Measurements from ENCODE around the gene PSMB10.
"Not testable (repeated sequence)": the region's sequence is repeated elsewhere in the genome, so short reads cannot be mapped to it uniquely, and the experiment has no call there.

Gene PSMB10

GRCh38 chr16:67941469-67942199, 5.0 kb upstream of the PSMB10 start:
- FAIRE-seq, result no peak

GRCh38 chr16:67940446-67941089, 3.9 kb upstream of the PSMB10 start:
- no peak for FAIRE-seq

- FAIRE-seq, result no peak
Observed at GRCh38 chr16:67939507-67940445, 3.1 kb upstream of the PSMB10 start.

- FAIRE-seq, result not testable (repeated sequence)
Observed at GRCh38 chr16:67937713-67938112, 1.1 kb upstream of the PSMB10 start.

- FAIRE-seq, result no peak
Observed at GRCh38 chr16:67936880-67937605, 393 bp upstream of the PSMB10 start.

GRCh38 chr16:67935402-67936123, 1.1 kb downstream of the PSMB10 start:
- peak; percentile 98 for FAIRE-seq

- FAIRE-seq, result no peak
Observed at GRCh38 chr16:67935101-67935401, 1.6 kb downstream of the PSMB10 start.

- no peak for FAIRE-seq
Observed at GRCh38 chr16:67934306-67935100, 2.1 kb downstream of the PSMB10 start.

GRCh38 chr16:67933805-67934204, 2.8 kb downstream of the PSMB10 start:
- FAIRE-seq, result no peak

- FAIRE-seq, result no peak
Observed at GRCh38 chr16:67932462-67932840, 4.2 kb downstream of the PSMB10 start.

- no peak for FAIRE-seq
Observed at GRCh38 chr16:67931712-67932461, 4.8 kb downstream of the PSMB10 start, which contains the start of gene CTRL. Gene CTRL (minus strand): TSS chr16:67931862. CDS start chr16:67931852, 10 bp downstream.

- FAIRE-seq, result no peak
Observed at GRCh38 chr16:67930678-67931211, 5.9 kb downstream of the PSMB10 start.

GRCh38 chr16:67930191-67930590, 6.5 kb downstream of the PSMB10 start:
- FAIRE-seq, result no peak

- FAIRE-seq, result no peak
Observed at GRCh38 chr16:67928561-67929364, 7.9 kb downstream of the PSMB10 start.

GRCh38 chr16:67928147-67928546, 8.5 kb downstream of the PSMB10 start:
- FAIRE-seq, result no peak

GRCh38 chr16:67927131-67927941, 9.3 kb downstream of the PSMB10 start:
- no peak for FAIRE-seq

GRCh38 chr16:67926181-67926750, 10.4 kb downstream of the PSMB10 start:
- FAIRE-seq, result no peak

All from G401.6 (cell line).